HG03025 (cell line): ENCODE data around the gene PDCD5.
"Not testable (repeated sequence)": the region's sequence is repeated elsewhere in the genome, so short reads cannot be mapped to it uniquely, and the experiment has no call there.

Source experiments
- ATAC-seq: cut with Tn5 transposase; IDR thresholded peaks from one replicate; pipeline ENCODE4 v1.9.1; 2021; ENCODE audit warnings: mild to moderate bottlenecking, moderate library complexity; ENCODE audit not compliant: unreplicated experiment, low FRiP score

Gene PDCD5

GRCh38 chr19:32580901-32581704, at the start of gene PDCD5:
TSS of gene PDCD5 (plus strand) at chr19:32581190. CDS start at chr19:32581262, 72 bp downstream.
- peak; percentile 88 for ATAC-seq

GRCh38 chr19:32532233-32532632, 48.8 kb upstream of the PDCD5 start:
- ATAC-seq: no peak

GRCh38 chr19:32537580-32537979, 43.4 kb upstream of the PDCD5 start:
- ATAC-seq: no peak

GRCh38 chr19:32539240-32539916, 41.6 kb upstream of the PDCD5 start:
- no peak for ATAC-seq

- ATAC-seq: no peak
These were observed 40.4 kb upstream of the PDCD5 start for GRCh38 chr19:32540621-32541020.

GRCh38 chr19:32541376-32541775, 39.6 kb upstream of the PDCD5 start:
- ATAC-seq: not testable (repeated sequence)

GRCh38 chr19:32542477-32543108, 38.4 kb upstream of the PDCD5 start:
- no peak for ATAC-seq

GRCh38 chr19:32543115-32543900, 37.7 kb upstream of the PDCD5 start:
- no peak for ATAC-seq

GRCh38 chr19:32544917-32545316, 36.1 kb upstream of the PDCD5 start:
- ATAC-seq: no peak

- no peak for ATAC-seq
These were observed 30.3 kb upstream of the PDCD5 start for GRCh38 chr19:32550666-32551065.

GRCh38 chr19:32555786-32556185, 25.2 kb upstream of the PDCD5 start:
- no peak for ATAC-seq

- no peak for ATAC-seq
These were observed 22.3 kb upstream of the PDCD5 start for GRCh38 chr19:32558607-32559228.

- ATAC-seq: no peak
These were observed 17.2 kb upstream of the PDCD5 start for GRCh38 chr19:32563761-32564160.

GRCh38 chr19:32566246-32566830, 14.7 kb upstream of the PDCD5 start:
- ATAC-seq: no peak

- ATAC-seq: no peak
These were observed 13.5 kb upstream of the PDCD5 start for GRCh38 chr19:32567486-32567885.

- ATAC-seq: no peak
These were observed 10.8 kb upstream of the PDCD5 start for GRCh38 chr19:32570081-32570785.

GRCh38 chr19:32571471-32572075, 9.4 kb upstream of the PDCD5 start:
- ATAC-seq: not testable (repeated sequence)

GRCh38 chr19:32572700-32573491, 8.1 kb upstream of the PDCD5 start:
- ATAC-seq: not testable (repeated sequence)
